SU-DHL-6 (cell line): ENCODE results near the gene ANXA2.

ENCODE experiments used
- H2AFZ ChIP-seq: fragments of 200-600 bp; sonication (generic); 2 replicates; pipeline ENCODE4 v1.6.1; 2014; ENCODE audit warnings: low read depth, mild to moderate bottlenecking, moderate library complexity, mixed read lengths, antibody characterized with exemption, low read length; ENCODE audit not compliant: severe bottlenecking
- H3F3A ChIP-seq: fragments of 200-600 bp; shearing (Covaris generic); 2 replicates; pipeline ENCODE4 v1.6.0; 2016; ENCODE audit warnings: antibody characterized with exemption, mild to moderate bottlenecking; ENCODE audit not compliant: insufficient read depth
- H3K27ac ChIP-seq: fragments of 200-600 bp; sonication (generic); 2 replicates; pipeline ENCODE4 v1.5.1; 2016; ENCODE audit warnings: low read depth, mild to moderate bottlenecking, low read length, moderate library complexity, mixed read lengths
- H3K27me3 ChIP-seq: fragments of 200-600 bp; sonication (generic), shearing (Covaris generic); 2 replicates; pipeline ENCODE4 v1.6.0; 2014; ENCODE audit warnings: mild to moderate bottlenecking, low read length
- H3K36me3 ChIP-seq: fragments of 200-600 bp; sonication (generic); 2 replicates; pipeline ENCODE4 v1.6.1; 2014; ENCODE audit warnings: mild to moderate bottlenecking, low read length, mixed read lengths
- H3K4me2 ChIP-seq: fragments of 300-600, 200-600 bp; shearing (Covaris generic), sonication (generic); 2 replicates; pipeline ENCODE4 v1.6.0; 2014; ENCODE audit warnings: low read length, low read depth, mild to moderate bottlenecking; ENCODE audit not compliant: poor library complexity, severe bottlenecking
- H3K4me3 ChIP-seq: fragments of 200-600 bp; sonication (generic); 2 replicates; pipeline ENCODE4 v1.5.1; 2014; ENCODE audit warnings: antibody characterized with exemption, low read length, mild to moderate bottlenecking, mixed read lengths; ENCODE audit not compliant: insufficient read depth, poor library complexity, severe bottlenecking
- H3K79me2 ChIP-seq: fragments of 200-600 bp; sonication (generic); 2 replicates; pipeline ENCODE4 v1.6.1; 2014; ENCODE audit warnings: mild to moderate bottlenecking, low read length, moderate library complexity; ENCODE audit not compliant: insufficient read depth
- H3K9ac ChIP-seq: fragments of 200-600 bp; sonication (generic); 2 replicates; pipeline ENCODE4 v1.7.0; 2014; ENCODE audit warnings: mild to moderate bottlenecking, low read length
- H3K9me2 ChIP-seq: fragments of 200-600 bp; sonication (generic); replicated peaks from 2 replicates; pipeline ENCODE4 v1.6.1; 2014; ENCODE audit warnings: low read length; ENCODE audit not compliant: insufficient read depth
- H3K9me3 ChIP-seq: fragments of 200-600 bp; sonication (generic); 2 replicates; pipeline ENCODE4 v1.6.1; 2014; ENCODE audit warnings: low read length, mixed read lengths; ENCODE audit not compliant: insufficient read depth
- H4K20me1 ChIP-seq: fragments of 200-600 bp; sonication (generic); 2 replicates; pipeline ENCODE4 v1.6.1; 2014; ENCODE audit warnings: low read depth, mild to moderate bottlenecking, antibody characterized with exemption, low read length, moderate library complexity, mixed read lengths
- EZH2phosphoT487 ChIP-seq: fragments of 200-600 bp; sonication (generic), shearing (Covaris generic); conservative IDR thresholded peaks from 2 replicates; pipeline ENCODE4 v1.6.1; 2018; ENCODE audit warnings: mild to moderate bottlenecking, antibody characterized with exemption, low read length, moderate library complexity, mixed read lengths
- TF ChIP-seq, protein P1 (sequence below): fragments of 200-600 bp; sonication (generic); IDR thresholded peaks from one replicate; pipeline ENCODE4 v1.5.1; 2017; ENCODE audit warnings: antibody characterized with exemption, mild to moderate bottlenecking, low read length, moderate library complexity; ENCODE audit not compliant: insufficient read depth, poor library complexity, severe bottlenecking

Gene ANXA2

DNA sequence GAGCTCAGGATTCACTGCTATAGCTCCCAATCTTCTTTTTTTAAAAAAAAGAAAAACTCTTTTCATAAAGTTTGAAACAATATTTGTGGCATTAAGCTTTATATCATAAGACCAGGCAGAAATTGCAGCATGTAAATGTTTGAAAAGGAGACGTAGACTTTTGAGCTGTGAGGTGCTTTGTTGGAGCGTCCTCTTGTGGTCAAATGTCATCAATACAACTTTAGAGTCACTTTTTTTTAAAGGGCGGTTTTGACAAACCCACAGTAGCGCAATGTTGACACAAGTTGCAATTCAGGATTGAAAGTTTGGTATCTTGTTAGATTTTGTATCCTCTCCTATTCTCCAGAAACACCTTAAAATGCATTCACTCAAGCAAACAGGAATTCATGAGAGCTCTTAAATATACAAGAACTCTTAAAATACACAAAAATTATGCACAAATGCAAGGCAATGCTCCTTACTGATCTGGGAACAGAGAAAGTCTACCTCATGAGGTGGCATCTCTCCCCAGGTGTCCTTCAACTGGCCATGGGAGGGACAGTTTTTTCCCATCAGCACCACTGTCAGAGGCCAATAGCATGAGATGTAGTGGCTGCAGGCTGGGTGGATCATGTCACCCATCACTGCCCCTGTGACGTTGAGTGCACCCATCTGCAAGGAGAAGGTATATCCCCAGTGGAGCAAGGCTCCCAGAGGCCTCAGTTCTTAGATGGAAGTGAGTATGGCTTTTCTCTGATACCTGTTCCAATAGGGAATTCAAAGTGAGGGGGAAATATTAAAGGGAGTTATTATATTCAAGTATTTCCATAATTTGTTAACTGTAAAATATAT, 70.7 kb downstream of the ANXA2 start:
- TF ChIP-seq EZH2phosphoT487, result no peak
- TF ChIP-seq, protein P1, sequence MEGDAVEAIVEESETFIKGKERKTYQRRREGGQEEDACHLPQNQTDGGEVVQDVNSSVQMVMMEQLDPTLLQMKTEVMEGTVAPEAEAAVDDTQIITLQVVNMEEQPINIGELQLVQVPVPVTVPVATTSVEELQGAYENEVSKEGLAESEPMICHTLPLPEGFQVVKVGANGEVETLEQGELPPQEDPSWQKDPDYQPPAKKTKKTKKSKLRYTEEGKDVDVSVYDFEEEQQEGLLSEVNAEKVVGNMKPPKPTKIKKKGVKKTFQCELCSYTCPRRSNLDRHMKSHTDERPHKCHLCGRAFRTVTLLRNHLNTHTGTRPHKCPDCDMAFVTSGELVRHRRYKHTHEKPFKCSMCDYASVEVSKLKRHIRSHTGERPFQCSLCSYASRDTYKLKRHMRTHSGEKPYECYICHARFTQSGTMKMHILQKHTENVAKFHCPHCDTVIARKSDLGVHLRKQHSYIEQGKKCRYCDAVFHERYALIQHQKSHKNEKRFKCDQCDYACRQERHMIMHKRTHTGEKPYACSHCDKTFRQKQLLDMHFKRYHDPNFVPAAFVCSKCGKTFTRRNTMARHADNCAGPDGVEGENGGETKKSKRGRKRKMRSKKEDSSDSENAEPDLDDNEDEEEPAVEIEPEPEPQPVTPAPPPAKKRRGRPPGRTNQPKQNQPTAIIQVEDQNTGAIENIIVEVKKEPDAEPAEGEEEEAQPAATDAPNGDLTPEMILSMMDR, result peak; percentile 38
- Histone ChIP-seq H3F3A (no peaks in the 10 kb centered on the region), H3K9me2 (no peaks in the 10 kb centered on the region), H3K9me3 (no peaks in the 10 kb centered on the region), H3K36me3 (no peaks in the 10 kb centered on the region), H2AFZ (no peak overlapping the region), H3K79me2 (no peaks in the 10 kb centered on the region), H4K20me1 (no peaks in the 10 kb centered on the region), H3K4me3 (no peak overlapping the region), H3K27ac (no peak overlapping the region), H3K4me2 (no peak overlapping the region), H3K9ac (no peak overlapping the region), H3K27me3 (no peaks in the 10 kb centered on the region)

DNA sequence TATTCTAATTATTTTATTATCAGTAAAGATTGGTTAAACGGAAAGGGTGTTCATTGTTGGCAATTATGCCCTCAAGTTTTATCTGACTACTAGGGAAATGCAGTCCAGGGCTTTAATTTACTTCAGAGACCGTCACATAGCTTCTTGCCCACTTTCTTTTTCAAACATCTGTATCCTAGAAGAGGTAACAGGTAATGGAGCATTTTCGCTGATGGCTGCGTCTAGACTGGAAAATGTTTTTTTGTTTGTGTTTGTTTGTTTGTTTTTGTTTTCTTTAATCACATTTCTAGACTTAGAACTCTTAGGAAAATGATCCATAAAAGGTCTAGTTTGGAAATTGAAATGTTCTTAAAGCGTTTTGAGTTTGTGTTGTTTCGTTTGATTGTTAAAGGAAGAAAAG, 71.4 kb downstream of the ANXA2 start:
- Histone ChIP-seq H3K4me3 (no peak overlapping the region), H3K27ac (no peak overlapping the region)

DNA sequence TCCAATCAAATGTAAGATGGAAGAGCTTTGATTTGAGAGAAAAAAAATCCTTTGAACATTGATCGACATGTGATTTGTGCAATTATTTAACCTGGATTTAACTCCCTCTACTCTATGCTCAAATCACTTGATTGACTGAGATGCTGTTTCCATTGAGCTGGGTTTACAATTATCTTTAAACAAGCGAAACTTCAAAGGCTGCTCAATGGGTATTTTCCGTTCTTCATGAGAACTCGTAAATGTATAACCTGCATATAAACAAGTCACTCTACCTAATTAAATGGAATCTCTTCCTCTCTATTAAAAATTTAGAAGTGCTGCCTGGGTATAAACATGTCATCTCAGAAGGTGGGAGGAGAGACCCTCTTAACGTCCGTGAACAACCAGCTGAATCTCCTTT, 71.9 kb downstream of the ANXA2 start:
- Histone ChIP-seq H3K9me2 (no peaks in the 10 kb centered on the region), H3K9ac (no peak overlapping the region), H3K4me2 (no peak overlapping the region), H3K79me2 (no peaks in the 10 kb centered on the region), H4K20me1 (no peaks in the 10 kb centered on the region), H3K4me3 (no peak overlapping the region), H3K27me3 (no peaks in the 10 kb centered on the region), H3K27ac (no peak overlapping the region), H3F3A (no peaks in the 10 kb centered on the region), H3K9me3 (no peaks in the 10 kb centered on the region), H2AFZ (no peak overlapping the region), H3K36me3 (no peaks in the 10 kb centered on the region)
- TF ChIP-seq EZH2phosphoT487, result no peak
- TF ChIP-seq, protein P1, result no peak

More for the DNA sequence above, 71.4 kb downstream of the ANXA2 start:
- H3K36me3 ChIP-seq, result no peaks in the 10 kb centered on the region
- no peak overlapping the region for H2AFZ ChIP-seq
- H3K4me2 ChIP-seq, result no peak overlapping the region
- H3F3A ChIP-seq, result no peaks in the 10 kb centered on the region
- TF ChIP-seq, protein P1, result no peak
- TF ChIP-seq EZH2phosphoT487, result no peak
- H4K20me1 ChIP-seq, result no peaks in the 10 kb centered on the region
- no peaks in the 10 kb centered on the region for H3K9me3 ChIP-seq
- no peaks in the 10 kb centered on the region for H3K27me3 ChIP-seq
- no peak overlapping the region for H3K9ac ChIP-seq
- H3K9me2 ChIP-seq, result no peaks in the 10 kb centered on the region
- H3K79me2 ChIP-seq, result no peaks in the 10 kb centered on the region
